ENCODE measurements around the gene NDST1.
"Not testable (repeated sequence)": the region's sequence is repeated elsewhere in the genome, so short reads cannot be mapped to it uniquely, and the experiment has no call there.

NDST1 gene

DNA sequence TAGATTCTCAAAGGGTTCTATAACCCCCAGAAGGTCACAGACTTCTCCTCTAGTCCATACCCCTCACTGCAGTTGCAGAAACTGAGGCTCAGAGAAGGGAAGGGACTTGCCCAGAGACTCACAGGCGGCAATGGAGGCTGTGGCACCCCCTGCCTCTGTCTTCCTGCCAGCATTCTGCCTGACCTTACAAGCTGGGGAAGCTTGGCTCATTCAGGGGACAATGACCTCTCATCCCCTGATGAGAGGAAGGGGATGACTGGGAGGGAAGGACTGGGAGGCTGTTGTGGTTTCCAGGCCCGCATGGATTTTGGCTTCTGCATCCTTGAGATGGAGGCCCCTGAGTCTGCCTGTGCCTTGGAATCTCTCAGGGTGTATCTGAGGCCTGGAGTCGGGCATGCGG lies 897 bp downstream of the NDST1 start:
- no peak for DNase-seq

DNA sequence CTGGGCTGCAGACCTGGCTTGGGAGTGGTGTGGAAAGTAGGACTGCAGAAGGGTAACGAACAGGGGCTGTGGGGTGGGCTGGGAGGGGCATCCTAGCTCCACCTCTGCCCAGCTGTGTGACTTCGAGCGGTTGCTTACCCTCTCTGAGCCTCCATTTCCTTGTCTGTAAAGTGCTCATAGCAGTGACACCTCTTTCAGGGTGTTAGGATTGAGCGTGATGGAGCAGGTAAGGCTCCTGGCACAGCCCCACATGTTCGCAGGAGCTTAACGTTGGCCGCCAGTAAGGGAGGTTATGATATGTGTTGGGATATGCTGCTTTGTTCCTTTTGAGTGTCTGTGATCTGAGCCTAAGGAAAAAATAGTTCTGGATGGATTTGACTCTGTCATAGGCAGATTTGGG lies 2.1 kb downstream of the NDST1 start:
- DNase-seq, result no peak

DNA sequence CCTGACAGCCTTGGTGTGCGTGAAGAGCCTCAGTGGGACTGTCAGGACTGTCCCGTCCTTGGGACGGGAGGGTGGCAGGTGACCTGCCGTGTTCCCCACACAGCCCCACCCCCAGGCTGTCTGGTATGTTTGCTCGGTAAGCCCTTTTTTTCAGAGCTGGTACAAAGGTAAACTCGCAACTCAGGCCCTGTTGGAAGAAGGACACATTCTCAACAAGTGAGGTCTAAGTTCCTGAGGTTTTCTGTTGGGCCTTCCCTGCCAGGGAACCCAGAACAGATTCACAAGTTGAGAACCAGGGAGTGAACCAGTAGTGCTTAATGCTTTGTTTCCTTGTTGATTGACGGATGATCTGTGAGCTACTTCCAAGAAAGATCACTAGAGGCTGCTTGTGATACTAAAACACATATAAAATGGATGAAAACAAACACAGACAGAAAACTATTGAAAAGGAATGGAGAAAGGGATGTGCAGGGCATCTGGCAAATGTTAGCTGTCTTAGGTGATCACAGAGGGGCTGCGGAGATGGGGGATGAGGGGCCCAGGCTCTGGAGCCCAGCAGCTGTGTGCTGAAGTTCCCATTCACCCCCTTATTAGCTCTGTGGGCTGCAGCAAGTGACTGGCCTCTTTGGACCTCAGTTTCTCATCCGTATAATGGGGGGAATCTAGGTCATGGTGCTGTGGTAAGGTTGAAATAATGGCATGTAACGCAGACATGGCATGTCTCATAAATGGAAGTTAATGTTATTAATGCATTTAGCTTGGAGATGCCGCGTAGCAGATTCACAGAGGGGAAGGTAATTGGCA lies 2.7 kb downstream of the NDST1 start:
- DNase-seq, result no peak

DNA sequence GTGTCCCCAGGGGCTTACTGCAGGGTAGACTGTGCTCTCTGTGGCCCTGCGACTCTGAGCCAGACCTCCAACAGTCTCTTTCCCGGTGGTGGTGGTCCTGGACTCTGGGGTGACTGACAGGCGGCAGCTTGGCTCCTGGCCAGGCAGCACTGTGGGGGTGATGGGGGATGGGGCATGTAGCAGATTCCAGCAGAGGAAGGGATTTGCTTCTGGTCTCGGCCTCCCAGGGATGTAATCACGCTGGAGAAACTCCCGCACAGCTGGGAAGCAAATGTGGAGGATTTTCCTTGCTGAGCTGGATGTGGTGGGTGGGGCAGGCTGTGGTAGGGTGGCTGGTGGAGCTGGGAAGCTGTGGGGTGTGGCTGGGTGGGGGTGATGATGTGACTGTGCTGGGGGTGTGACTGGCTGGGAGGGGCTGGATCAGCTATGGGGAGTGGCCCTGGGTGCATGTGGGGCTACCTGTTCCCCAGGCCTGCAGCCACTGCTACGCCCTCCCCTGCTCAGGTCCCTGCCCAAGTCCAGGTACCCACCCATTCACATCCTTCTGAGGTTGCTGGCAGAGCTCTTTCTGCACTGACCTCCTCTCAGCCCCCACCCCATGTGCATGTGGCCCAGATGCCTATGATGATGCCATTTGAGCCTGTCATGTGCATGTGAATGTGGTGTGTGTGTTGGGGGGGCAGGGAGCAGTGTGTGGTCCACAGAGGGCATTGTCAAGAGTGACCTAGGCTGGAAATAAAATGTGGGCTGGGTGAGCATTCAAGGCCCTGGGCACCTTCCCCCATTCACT lies 3.8 kb downstream of the NDST1 start:
- DNase-seq, result no peak

DNA sequence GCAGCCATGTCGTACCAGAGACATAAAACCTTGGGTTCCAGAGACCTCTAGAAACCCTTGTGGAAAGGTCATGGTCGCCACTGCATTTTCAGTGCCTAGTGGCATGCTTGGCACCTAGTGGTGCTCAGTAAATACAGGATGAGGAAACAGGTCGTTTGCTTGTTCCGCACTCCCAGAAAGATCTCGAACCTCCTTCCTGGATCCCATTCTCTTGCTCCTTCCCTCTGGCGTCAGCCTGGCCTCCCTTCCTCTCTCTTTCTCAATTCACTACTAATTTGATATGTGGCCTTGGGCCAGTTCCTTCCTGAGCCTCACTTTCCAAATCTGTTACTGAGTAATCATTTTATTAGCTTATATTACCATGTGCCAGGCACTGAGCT lies 4.4 kb downstream of the NDST1 start:
- no peak for DNase-seq

DNA sequence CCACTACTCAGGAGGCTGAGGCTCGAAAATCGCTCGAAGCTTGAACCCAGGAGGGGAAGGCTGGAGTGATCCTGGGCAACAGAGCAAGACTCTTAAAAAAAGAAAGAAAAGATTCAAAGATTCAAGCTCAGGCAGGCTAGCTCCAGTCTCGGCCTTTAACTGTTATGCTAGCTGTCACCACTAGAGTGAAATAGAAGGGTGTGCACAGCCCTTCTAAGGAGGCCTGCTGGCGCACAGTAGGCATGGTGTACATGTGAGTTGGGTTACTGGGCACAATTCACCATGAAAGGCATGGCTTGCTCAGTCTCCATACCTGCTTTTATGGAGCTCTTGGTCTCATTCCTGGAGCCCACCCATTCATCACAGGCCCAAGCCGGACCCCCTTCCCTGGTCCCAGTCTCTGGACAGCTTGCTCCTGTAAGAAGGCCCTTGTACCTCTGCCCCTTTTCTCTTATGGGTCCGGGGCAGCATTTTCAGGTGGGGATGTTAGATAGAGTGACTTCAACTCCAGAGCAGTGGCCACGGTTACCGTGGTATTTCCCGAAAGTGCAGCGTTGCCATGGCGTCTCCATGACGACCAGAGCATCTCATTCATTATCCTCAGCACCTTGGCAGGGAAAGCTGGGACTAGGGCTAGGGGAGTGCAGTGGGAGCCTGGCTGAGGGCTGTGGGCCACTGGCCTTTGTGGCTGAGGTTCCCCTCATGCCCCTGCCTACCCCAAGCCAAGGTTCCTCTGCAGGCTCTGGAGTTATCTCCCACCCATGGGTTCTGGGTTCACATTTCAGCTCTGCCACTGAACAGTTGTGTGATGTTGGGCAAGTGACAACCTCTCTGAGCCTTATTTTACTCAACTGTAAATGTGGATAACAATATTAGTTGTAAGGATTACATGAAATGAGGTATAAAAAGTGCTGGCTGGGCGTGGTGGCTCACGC lies 5.7 kb downstream of the NDST1 start:
- no peak for DNase-seq

DNA sequence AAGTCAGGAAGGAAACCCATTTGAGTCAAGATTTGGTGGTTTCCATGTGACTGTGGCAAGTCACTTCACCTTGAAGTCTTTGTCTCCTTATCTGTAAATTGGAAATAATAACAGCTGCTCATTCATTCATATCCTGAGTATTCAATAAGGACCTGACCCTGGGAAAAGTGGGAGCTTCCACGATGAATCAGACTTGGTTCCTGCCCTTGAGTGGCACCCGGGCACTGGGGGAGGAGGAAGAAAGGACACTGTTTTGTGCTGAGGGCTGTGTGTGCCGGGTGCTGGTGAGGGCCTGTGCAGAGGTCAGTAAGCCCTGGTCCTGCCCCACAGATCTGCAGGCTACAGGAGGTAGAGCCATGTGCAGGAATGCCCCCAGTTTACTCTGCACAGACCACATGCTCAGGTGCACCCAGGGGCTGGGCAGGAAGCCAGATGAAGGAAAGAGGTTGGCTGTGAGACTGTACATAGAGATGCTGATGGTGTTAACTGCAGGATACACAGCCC lies 6.8 kb downstream of the NDST1 start:
- no peak for DNase-seq

DNA sequence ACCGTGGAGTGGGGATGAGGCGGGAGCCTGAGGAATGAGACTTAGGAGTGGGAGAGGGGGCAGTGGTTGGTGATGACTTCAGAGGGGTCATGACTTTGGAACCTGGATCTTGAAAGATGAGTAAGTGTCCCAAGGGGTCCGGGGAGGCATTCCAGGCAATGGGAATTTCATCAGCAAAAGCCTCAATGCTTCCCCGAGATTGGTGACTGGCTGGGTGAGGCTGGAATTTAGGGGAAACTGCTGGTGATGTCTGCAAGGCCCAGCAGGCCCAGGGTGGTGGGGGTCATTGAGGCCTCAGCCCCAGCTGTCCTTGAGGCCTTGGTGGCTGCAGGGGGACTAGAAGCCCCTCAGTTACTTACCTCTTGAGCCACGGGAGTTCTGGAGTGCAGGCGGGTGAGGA lies 7.5 kb downstream of the NDST1 start:
- DNase-seq, result no peak

DNA sequence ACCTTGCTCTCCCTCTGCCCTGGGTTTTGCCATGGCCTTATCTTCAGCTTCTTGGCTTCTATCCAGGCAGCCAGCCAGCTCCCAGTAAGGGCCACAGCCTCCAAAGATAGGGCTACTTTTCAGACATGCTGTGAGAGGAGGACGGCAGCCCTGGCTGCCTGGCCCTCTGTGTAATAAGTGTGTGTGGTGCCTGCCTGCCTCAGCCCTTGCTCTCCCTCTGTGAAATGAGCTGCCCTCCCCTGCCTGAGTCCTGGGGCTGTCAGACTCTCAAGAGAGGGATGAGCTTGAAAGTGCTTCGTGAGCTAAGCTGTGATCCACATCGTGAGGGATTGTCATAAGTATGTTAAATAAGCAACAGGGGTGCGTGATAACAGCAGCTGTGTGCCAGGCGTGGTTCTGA lies 8.1 kb downstream of the NDST1 start:
- no peak for DNase-seq

DNA sequence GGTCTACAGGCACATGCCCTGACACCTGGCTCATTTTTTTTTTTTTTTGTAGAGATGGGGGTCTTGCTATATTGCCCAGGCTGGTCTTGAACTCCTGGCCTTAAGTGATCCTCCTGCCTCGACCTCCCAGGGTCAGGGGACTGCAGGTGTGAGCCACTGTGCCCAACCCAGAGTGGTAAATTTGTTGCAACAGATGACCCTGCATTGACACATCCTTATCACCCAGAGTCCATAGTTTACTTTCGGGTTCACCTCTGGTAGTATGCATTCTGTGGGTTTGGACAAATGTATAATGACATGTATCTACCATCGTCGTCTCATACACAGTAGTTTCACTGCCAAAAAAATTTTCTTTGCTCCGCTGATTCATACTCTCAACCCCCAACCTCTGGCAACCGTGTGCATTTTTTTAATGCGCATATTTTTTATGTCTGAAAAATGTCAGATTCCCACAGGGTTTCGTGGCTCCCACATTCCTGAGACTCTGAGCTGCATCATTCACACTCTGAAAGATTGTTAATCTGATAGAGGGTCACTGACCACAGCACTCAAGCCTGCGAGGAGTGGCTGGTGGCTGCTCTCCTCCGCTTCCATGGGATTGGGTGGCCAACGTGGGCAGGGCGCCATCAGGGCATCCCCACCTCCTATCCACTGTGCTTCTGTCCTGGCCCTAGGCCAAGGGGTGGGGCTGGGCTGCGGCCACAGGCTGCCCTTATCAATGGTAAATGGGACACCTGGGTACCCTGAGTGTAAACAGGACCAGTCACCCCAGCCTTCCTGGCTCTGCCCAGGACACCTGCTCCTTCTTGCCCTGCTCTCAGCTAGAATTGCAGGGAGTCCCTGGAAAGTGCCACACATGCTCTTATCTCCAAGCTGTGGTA lies 9.6 kb downstream of the NDST1 start:
- DNase-seq, result no peak

DNA sequence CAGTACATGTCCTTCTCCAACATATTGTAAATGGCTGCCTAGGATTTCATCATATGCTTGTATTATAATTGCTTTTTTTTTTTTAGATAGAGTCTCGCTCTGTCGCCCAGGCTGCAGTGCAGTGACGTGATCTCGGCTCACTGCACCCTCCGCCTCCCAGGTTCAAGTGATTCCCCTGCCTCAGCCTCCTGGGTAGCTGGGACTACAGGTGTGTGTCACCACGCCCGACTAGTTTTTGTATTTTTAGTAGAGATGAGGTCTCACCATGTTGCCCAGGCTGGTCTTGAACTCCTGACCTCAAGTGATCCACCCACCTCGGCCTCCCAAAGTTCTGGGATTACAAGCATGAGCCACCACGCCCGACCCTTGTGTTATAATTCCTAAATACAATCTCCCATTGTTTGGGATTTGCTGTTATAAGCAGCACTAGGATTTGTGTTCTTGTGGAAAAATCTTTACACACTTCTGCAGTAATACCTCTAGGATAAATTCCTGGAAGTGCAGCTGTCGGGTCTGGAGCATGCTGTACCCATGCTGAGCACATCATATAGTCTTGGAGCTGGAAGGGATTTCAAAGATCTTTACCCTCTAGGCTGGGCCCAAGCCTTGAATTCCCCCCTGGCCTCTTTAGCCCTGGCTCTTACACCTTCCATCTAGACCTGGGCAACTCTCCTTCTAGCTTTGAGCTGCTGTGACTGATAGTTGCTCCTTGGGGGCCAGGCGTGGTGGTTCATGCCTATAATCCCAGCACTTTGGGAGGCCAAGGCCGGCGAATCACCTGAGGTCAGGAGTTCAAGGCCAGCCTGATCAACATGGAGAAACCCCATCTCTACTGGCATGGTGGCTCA lies 11.0 kb downstream of the NDST1 start:
- not testable (repeated sequence) for DNase-seq

DNA sequence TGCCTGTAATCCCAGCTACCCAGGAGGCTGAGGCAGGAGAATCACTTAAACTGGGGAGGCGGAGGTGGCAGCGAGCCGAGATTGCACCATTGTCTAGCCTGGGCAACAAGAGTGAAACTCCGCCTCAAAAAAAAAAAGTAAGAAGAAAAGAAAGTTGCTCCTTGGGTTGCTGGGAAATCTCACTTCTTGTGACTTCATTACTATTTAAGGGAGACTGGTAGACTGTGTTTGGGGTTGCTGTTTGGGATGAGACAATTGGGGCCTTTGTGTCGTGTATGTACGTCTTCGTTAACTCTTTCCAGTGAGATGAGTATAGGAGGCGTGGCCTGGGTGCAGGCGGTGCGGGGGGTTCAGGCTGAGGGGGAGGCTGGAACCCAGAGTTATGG lies 11.6 kb downstream of the NDST1 start:
- DNase-seq, result no peak

DNA sequence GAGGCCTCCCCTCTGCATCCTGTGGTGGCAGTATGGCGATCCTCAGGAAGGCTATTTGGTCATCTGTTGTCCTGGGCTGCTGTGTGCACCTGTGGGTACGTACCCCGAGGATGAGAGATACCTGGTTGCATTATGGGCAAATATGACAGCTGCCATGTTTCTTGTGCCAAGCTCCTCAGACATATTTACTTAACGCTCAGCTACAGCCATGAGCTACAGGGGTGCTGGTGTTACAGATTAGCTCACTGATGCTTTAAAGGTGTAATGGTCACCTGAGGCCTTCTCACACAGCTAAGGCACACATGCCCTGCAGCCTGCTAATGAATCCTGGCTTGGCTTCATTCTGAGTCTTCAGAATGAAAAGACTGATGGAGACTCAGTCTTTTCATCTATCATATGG lies 12.0 kb downstream of the NDST1 start:
- no peak for DNase-seq

DNA sequence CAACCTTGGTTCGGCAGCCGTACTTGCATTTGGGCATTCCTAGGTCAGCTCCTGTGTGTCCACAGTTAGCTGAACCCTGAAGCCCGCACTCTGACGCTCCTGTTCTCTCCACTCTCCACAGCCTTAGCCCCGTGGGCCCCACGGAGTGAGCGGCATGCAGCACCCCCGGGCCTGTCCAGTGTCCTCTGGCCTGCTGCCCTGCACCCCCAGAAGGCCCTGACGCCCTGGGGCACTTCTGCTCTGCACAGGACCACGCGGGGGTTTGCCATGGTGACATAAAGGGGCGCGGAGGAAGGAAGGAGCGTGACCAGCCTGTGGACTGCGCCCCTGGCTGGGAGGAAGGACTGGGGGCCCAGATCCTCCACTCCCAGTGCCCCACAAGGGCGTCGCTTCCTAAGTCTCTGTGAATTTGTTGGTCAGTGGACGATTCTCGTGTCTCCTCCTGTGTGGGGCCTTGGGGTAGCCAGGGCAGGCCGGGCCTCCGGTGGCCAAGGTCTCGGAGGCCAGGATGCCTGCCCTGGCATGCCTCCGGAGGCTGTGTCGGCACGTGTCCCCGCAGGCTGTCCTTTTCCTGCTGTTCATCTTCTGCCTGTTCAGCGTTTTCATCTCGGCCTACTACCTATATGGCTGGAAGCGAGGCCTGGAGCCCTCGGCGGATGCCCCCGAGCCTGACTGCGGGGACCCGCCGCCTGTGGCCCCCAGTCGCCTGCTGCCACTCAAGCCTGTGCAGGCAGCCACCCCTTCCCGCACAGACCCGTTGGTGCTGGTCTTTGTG lies 13.0 kb downstream of the NDST1 start:
- DNase-seq, result no peak

DNA sequence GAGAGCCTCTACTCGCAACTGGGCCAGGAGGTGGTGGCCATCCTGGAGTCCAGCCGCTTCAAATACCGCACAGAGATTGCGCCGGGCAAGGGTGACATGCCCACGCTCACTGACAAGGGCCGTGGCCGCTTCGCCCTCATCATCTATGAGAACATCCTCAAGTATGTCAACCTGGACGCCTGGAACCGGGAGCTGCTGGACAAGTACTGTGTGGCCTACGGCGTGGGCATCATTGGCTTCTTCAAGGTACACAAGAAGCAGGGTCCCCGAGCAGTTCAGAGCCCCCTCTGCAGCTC lies 13.5 kb downstream of the NDST1 start:
- DNase-seq, result no peak

DNA sequence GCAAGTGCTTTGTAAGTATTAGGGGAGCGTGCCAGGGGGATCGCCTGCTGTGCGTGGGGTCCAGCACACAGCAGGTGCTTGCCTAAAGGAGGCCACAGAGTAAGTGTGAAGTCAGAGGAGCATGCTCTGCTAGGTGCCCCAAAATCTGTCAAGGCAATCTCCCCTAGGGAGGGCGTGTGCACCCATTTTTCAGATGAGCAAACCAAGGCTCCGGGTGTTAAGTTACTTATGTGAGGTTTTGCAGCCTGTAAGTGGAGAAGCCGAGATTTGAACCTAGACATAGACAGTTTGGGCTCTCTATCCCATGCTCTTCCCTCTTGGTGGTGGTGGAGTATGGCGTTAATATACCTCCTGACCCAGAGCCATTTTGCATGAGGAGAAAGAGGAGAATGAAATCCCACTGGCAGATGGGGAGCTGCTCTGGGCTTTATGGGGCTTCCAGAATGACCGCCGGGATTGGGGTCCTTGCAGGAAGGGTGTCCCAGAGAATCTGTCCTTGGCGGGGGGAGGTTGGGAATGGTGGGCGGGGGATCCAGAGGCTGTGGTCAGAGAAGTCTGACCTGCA lies 14.1 kb downstream of the NDST1 start:
- no peak for DNase-seq

DNA sequence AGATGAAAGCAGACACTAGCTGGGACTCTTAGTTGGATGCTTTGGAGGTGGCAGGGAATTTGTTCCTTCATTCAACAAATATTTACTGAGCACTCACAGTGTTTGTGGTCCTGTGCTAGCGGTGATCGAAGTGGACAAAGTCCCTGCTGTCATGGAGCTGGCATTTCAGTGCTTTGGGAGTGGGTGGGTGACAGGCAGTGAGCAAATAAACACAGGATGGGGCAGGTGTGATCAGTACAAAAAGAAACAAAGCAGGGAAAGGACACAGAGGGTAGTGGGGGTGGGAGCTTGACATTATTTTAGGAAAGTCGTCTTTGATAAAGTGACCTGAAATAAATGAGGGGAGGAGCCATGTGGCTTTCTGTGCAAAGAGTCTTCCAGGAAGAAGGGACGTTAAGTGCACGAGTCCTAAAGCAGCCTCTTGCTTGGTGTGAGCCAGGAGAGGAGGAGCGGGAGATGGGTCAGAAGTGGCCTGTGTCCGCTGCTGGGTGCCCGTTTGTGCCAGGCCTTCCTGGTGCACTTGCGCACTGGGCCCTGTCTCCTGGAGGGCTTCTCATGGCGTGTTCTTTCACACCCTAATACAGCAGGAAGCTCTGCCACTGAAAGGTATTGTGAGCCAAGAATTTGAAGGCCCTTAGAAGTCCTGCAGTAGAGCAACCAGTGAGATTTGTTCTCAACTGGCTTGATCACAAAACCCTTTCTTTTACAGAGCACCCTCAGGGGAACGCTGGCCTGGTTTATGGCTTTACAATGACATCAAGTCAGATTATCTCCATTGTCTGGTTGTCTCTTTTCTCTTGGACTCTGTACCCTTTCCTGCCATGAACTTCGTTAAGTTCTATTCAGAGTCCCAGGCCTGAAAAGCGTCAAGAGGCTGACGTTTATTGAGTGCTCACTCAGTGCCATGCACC lies 14.8 kb downstream of the NDST1 start:
- no peak for DNase-seq

DNA sequence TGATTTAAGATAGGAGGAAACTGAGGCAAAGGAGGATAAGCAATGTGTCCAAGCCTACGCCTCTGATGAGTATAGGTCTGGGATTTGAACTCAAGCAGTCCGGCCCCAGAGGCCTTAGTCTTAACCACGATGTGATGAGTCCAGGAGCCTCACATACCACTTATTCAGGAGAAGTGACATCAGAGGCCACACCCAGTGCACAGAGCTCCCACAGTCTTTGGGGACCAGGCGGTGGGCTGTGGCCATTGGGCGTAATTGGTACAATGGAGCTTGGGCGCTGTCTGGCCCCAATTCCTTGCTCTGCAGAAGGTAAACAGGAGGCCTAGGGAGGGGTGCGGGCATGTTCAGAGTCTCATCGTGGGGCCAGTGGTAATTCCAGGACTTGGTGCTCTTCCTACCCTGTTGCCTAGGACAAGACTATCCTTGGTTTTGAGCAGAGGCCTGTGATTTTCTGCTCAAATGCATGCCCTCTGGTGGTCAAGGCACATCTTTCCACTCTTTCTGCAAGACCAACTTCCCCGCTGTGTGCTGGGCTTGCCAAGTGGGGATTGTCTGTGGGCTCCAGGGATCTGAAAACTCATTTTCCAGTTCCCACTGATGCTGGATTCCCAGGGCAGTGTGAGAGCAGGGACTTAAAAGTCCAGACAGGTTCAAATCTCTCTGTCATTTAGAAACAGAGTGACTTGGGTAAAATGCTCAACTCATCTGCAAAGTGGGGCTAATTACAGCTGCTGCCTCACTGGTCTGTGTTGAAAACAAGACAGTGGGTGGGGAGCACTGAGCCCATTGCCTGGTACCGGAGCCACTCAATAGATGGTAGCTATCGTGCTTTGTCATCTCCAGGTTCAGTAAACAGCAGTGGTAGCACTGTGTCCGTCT lies 15.8 kb downstream of the NDST1 start:
- DNase-seq, result no peak
